ENCODE data around the gene DMD.
"Not testable (repeated sequence)": the region's sequence is repeated elsewhere in the genome, so short reads cannot be mapped to it uniquely, and the experiment has no call there.

DMD gene

DNA sequence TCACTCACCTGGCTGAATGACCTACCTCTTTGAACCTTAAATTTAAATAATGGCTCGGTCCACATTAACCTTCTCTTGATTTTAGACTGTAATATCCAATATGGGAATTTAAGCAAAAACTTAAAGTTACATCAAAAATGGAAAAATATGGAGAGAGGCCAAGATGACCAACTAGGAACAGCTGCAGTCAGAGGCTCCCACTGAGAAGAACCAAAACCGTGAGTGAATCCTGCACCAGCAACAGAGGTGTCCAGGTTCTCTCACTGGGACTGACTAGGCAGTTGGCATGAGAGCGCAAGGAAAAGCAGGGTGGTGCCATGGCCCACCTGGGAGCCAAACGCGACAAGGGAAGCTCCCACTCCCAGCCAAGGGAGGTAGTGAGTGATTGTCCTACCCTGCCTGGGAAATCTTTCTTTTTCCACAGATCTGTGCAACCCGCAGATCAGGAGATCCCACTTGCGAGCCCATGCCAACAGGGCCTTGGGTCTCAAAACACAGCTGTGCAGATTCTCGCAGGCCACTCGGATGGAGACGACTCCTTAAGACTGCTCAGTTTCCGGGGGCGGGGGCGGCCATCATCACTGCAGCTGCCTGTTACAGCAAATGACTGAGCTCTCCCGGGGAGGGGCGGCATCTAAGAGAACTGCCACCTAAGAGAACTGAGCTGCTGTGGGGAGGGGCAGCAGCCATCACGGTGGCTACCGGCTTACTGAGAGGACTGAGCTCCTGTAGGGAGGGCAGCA is 343.4 kb downstream of the DMD start:
- DNase-seq (ENCODE audit: low spot score): no peak

DNA sequence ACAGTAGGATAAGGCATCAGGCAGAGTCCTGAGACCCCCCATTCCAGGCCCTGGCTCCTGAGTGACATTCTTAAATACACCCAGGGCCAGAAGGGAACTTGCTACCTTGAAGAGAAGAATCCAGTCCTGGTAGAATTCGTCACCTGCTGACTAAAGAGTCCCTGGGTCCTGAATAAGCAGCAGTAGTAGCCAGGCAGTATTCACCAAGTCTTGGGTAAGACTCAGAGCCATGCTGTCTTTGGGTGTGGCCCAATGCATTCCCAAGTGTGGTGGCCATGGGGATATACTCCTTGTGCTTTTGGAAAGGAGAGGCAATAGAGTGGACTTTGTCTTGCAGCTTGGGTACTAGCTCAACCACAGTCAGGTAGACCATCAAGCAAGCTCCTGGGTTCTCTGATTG is 359.1 kb downstream of the DMD start:
- DNase-seq (ENCODE audit: low spot score): no peak

DNA sequence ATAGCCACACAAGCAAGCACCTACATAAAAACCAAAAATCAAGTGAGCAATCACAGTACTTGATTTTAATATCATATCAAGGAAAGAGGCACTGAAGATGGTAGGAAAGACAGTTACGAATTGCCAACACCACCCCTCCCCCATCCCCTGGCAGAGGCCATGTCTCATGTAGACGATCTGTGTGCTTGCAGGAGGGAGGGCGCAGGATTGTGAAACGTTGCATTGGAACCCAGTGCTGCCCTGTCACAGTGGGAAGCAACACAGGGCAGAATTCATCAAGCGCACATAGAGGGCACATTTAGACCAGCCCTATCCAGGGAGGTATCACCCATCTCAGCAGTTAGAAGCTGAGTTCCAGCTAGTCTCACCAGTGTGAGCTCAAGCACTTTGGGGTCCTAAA is 359.8 kb downstream of the DMD start:
- DNase-seq (ENCODE audit: low spot score): no peak

DNA sequence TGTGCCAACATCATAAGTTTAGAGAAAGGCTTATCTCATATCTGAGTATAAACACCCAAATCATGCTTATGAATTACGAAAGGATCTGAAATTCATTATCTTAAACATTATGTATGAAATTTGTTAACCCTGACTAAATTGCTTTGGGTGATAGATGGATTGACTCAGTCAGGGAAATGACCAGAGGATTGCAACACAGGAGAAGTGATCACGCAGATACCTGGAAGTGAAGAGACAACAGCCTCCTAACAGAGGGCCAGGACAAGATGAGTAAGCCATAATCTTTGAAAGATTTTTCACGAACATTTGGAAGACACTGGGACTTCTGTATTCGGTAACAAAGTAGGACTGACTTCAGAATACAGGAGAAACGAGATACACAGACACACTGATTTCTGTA is 363.4 kb downstream of the DMD start:
- no peak for DNase-seq (ENCODE audit: low spot score)

DNA sequence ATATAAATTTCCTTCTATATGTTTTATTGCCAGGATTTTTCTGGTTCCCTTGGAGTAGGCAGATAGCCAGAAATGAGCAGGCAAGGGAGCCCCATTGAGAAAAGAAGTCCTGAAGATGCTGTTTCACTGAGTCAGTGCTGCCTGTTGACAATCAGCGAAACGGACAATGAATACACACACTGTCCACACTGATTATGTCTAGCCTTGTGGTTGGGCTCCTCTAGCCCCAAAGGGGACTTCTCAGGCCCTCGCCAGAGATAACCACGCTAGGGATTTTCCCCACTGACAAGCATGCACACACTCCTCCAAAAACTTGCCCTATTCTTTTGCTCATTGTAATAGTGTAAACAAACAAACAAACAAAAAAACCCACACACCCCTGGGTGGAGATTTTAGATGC is 369.3 kb downstream of the DMD start:
- no peak for DNase-seq (ENCODE audit: low spot score)

DNA sequence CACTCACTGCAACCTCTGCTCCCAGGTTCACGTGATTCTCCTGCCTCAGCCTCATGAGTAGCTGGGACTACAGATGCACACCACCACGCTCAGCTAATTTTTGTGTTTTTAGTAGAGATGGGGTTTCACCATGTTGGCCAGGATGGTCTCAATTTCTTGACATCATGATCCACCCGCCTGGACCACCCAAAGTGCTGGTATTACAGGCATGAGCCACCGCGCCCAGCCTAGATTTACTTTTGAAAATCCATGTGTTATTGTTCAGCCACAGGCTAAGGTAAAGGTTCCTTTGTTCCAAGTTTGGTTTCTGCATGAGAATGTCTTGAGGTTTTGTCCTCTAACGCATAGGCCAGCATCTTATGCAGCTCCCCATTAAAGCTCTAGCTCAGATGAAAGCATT is 371.6 kb downstream of the DMD start:
- no peak for DNase-seq (ENCODE audit: low spot score)

DNA sequence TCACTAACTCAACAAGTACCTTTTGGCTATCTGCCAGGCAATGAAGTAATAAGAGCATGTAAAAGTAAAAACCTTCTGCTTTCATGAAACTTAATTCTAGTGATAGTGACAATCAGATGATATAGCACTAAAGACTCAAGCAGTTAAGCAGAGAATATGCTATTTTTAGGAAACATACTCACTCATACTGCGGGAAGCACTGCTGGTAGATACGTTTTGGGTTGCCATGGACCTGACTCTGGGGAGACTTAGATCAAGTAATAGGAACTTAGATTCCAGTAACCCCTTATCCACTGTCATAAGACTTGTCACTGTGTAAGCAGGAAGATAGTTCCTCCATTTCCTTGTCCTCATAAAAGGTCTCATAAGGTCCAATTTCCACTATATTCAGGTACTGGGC is 386.3 kb downstream of the DMD start:
- DNase-seq (ENCODE audit: low spot score): no peak

DNA sequence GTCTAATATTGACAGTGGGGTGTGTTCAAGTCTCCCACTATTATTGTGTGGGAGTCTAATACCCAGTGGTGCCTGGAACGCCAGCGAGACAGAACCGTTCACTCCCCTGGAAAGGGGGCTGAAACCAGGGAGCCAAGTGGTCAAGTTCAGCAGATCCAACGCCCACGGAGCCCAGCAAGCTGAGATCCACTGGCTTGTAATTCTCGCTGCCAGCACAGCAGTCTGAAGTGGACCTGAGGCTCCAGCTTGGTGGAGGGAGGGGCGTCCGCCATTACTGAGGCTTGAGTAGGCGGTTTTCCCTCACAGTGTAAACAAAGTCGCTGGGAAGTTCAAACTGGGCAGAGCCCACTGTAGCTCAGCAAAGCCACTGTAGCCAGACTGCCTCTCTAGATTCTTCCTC is 407.3 kb downstream of the DMD start:
- no peak for DNase-seq (ENCODE audit: low spot score)

DNA sequence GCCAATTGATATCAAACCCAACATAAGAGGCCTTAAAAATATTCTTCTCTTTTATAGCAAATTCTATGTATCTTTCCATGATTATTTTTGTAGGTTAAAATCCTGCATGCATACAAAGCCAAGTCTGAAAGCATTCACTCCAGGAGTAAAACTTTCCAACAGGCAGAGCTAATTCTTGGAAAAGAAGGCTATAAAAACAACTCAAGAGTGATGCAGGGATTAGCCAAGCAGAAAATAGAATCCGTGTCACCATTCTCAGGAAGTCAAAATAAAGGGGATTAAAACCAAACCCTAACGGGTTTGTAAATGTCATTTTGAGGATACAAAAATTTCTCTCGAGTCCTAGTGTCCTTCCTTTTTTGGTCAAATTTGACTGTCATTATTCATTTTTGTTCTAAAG is 412.4 kb downstream of the DMD start:
- DNase-seq (ENCODE audit: low spot score): no peak

DNA sequence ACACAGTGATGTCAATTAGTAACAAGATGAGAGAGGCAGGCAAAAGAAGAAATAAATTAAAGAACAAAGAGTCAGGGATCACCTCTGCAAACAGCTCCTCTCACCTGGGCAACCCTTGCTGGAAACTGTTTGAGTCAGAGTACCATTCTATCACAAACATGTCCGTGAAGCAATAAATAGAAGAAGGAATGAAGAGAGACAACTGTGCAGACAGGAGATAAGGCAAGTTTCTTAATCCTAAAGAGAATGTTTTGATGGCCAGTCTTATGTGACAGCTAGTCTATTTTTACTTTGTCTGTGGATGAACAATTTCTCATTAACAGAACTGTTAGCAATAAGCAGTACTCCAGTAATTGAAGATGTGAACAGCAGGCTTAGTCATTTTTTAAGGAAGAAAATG is 422.4 kb downstream of the DMD start:
- DNase-seq (ENCODE audit: low spot score): no peak

DNA sequence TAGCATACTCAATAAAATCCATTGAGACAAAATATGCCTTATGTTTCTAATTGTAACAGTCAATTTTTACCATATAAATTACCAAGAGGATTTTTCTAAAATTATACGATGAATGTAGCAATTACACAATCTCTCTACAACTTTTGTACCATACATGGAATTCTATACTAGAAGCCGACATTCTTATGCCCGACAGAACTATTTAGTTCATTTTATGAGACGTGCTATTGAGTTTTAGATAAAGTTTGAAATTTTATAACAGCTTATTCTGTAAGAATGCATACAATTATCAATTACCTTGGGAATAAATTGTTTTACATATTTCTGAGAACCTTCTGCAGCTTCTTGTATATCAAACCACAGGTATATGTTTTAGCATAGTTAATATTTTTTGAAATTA is 431.2 kb downstream of the DMD start:
- DNase-seq (ENCODE audit: low spot score): no peak

DNA sequence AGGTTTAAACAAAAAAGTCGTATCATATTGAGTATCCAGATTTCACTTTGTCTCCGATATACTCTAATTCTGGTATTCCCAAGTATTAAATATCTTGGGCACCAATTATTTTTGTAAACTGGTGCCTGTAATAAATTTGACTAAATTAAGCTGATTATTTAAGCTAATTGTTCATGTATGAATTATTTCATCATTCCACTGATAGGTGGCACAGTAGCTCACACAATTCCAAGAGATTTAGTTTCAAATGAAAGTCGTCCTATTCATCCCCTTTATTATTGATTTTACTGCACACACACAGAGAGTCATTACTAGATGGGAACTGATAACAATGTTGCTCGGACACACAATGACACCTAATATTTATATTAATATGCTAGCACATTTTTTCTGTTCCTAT is 432.4 kb downstream of the DMD start:
- no peak for DNase-seq (ENCODE audit: low spot score)

DNA sequence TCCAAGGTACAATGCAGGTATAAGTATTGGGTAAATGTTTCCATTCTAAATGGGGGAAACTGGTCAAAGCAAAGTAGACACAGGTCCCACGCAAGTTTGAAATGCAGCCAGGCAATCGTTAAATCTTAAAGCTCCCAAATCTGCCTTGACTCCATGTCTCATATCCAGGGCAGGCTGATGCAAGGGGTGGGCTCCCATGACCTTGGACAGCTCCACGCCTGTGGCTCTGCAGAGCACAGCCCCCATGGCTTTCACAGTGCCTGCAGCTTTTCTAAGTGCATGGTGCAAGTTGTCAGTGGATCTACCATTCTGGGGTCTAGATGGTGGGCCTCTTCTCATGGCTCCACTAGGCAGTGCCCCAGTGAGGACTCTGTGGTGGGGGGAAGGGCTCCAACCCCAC is 436.4 kb downstream of the DMD start:
- no peak for DNase-seq (ENCODE audit: low spot score)

DNA sequence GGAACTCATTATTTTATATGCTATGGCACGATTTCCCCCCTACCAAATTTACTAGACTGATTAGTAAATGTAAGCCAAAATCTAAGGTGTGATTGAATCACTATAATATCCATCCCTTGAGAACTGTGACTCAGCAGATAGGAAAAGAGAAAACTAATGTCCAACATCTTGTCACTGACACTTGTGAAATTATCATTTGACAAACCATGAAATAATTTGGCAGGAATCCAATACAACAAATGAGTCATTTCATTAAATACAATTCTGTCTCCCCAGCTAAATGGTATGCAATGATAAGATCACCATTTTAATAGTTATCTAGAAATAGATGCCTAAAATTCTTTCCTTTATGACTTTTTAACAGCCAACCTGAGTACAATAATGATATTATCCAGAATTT is 462.3 kb downstream of the DMD start:
- DNase-seq (ENCODE audit: low spot score): no peak

DNA sequence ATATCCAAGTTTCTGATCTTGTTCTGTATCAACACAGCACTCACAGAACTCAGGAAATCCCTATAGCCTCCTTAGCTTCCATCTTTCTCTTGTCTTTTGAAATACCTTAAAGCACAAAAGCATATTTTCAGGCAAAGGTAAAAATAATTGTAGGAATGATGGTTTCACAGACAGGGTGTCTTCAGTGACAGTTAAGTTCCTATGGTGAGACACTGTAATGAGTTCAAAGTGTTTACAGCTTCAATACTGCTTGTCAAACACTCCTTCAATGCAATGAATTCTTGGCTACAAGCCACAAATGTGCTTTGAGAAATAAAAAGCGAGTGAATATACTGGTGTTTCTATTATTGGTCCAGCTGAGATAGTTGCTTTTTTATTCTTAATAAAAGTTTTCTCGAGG is 466.0 kb downstream of the DMD start:
- no peak for DNase-seq (ENCODE audit: low spot score)

DNA sequence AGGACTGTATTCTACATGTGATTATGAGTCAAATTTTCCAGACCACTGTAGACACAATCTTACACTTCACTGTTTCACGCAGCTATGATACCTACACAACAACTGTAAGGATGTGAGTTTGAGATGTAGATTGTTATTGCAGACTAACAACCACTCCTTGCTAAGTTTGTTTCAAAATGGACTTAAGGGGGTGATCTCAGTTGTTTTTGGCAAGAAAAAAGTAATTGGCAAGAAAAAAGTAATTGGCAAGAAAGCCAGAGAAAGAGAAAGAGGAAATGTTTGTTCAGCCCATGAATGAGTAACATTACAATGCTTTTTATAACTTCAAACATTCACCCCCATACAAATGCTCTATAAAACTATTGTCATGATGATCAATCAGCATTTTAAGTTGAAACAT is 466.4 kb downstream of the DMD start:
- no peak for DNase-seq (ENCODE audit: low spot score)

DNA sequence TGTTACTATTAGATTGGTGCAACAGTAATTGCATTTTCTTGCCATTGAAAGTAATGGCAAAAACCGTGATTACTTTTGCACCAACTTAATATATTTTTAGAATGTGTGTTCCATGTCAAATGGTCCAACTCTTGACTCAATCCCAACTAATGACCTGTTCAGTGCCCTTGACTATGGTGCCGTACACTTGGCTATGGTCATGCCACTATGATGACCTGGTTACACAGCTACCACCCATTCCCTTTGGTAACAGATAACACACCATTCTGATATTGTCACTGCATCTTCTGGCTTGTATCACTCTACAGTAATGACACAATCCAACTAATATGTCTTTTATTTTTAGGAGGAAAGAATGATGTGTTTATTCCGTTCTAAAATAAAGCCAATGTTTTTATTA is 469.4 kb downstream of the DMD start:
- DNase-seq (ENCODE audit: low spot score): no peak

DNA sequence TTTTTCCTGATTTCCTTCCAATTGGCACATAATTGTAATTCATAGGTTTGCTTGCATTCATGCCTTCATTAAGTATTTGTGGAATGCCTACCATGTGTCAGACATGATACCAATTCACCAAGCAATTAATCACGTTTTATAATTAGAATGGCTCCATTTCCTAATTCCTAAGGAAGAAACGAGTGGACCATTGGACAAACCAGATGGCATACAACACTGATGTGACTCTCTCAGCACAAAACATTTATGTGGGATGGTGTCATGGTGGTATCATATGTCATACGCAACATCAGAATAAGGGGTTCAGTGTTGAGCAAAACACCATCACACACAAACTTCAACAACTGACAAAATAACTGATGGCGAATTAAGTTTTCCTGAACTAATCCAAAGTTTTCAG is 502.8 kb downstream of the DMD start:
- no peak for DNase-seq (ENCODE audit: low spot score)

DNA sequence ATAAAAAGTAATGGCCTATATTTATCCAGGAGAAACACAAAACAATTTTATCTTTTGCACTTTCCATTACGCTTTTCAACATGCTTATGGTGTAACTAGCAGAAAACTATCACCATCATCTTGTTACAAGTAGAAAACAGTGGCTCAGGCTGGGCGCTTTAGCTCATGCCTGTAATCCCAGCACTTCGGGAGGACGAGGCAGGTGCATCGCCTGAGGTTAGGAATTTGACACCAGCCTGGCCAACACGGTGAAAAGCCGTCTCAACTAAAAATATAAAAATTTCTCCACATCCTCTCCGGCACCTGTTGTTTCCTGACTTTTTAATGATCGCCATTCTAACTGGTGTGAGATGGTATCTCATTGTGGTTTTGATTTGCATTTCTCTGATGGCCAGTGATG is 506.0 kb downstream of the DMD start:
- not testable (repeated sequence) for DNase-seq (ENCODE audit: low spot score)

DNA sequence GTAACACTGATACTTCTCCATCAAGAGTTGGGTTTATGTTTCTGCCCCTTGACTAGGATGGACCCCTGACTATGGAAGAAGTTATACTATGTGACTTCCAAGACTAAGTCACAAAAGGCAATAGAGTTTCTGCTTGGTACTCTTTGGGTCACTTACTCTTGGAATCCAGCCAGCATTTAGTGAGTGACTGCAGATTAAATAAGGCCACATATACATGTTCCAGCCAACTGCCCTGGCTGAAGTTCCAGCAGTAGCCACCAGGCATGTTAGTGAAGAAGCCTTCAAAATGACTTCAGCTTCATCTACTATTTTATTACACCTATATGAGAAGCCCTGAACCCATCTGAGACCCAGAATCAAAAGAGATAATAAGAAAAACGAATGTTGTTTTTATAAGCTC is 524.0 kb downstream of the DMD start:
- DNase-seq (ENCODE audit: low spot score): no peak

DNA sequence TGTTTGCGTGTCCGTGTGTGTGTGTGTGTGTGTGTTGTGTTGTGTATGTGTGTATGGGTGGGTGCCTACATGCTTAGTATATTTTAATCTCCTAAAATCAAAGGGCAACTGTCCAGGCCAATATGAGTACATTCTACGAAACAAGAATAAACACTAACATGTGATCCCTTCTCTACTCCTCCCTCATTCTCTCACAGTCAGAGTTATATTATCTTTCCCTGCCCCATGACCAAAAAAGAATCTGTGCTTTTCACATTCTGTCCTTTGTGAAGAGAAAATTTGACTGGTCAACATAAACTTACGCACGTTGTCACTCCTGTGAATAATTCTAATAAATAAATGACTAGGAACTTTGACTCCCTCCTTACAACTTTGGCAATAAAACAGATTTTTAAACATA is 532.9 kb downstream of the DMD start:
- no peak for DNase-seq (ENCODE audit: low spot score)

DNA sequence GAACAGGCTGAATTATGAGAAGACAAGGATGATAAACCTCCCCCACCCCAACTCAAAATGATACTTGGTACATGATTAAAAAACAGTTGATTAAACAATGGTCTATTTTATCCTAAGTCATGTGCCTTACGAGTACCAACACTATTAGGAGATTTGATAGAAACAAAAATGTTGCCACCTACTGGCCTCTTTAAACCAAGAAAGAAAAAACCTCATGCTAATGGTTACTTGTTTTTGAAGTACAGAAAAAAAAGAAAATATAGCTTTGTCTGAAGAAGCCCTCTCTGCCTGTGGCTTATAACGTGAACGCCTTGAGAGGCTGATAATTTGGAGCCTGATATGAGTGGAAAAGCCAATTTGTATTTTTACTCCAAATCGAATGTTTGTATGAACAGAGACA is 538.2 kb downstream of the DMD start:
- DNase-seq (ENCODE audit: low spot score): peak; percentile 3

DNA sequence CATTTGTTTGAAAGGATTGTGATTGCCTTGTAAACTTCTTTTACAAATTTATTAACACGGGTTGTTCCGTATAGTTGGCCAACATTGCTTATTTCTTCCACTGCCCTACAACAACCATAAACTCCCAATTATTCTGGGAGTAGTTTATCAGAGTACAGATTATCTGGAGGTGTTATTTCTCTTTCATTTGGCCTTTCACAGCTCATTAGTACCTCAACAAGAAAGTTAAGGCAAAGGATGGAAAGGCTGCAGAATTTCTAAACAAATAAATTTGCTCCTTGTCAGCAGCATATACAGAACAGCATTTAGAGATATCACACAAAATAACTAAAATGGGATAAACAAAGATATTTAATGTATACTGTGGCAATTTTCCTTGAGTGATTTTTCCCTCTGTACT is 548.8 kb downstream of the DMD start:
- no peak for DNase-seq (ENCODE audit: low spot score)

DNA sequence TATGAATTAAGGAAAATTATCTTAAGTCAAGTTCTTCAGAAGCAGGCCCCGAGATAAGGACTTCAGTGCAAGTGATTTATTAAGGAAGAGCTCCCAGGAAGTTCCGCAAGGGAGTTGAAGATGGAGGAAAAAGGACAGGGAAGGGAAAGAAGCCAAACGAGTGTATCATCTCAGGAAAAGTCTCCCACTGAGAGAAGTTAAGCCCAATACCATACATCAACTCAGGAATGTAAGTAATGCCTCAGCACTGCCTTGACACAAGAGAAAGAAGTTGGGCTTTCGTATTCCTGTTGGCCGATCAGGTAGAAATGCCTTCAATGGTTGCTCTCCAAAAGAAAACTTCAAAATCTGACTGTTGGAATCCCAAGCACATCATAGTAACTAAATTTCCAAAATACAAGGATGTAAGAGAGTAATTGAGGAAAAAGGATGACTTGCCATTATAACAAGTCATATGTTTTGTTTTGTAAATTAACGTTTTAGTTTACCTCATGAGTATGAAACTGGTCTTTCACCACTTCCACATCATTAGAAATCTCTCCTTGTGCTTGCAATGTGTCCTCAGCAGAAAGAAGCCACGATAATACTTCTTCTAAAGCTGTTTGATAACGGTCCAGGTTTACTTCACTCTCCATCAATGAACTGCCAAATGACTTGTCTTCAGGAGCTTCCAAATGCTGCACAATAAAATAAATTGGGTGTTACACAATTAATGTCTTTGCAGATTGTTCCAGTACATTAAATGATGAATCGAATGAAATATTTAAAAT is 566.7 kb downstream of the DMD start:
- no peak for DNase-seq (ENCODE audit: low spot score)

Measured in SK-N-DZ (cell line).